HG03060 (cell line): ENCODE measurements around the gene COL8A1.

Source experiments
- ATAC-seq: cut with Tn5 transposase; IDR thresholded peaks from one replicate; pipeline ENCODE4 v1.9.1; 2021; ENCODE audit warnings: low read depth, moderate number of reproducible peaks; ENCODE audit not compliant: unreplicated experiment

COL8A1 gene

GRCh38 chr3:99781761-99782160, 143.4 kb downstream of the COL8A1 start:
- no peak for ATAC-seq

- no peak for ATAC-seq
Measured at GRCh38 chr3:99783011-99783573, 144.7 kb downstream of the COL8A1 start.

- ATAC-seq = peak; percentile 61
Measured at GRCh38 chr3:99789011-99789721, 150.8 kb downstream of the COL8A1 start.

- ATAC-seq = no peak
Measured at GRCh38 chr3:99794485-99794884, 156.1 kb downstream of the COL8A1 start.

- no peak for ATAC-seq
Measured at GRCh38 chr3:99795573-99795972, 157.2 kb downstream of the COL8A1 start.

- ATAC-seq = no peak
Measured at GRCh38 chr3:99799422-99799821, 161.0 kb downstream of the COL8A1 start.

- no peak for ATAC-seq
Measured at GRCh38 chr3:99803297-99803696, 164.9 kb downstream of the COL8A1 start.

GRCh38 chr3:99805160-99805559, 166.8 kb downstream of the COL8A1 start:
- no peak for ATAC-seq

- no peak for ATAC-seq
Measured at GRCh38 chr3:99808163-99808794, 169.9 kb downstream of the COL8A1 start.

GRCh38 chr3:99809565-99809964, 171.2 kb downstream of the COL8A1 start:
- ATAC-seq = no peak

GRCh38 chr3:99810403-99810802, 172.0 kb downstream of the COL8A1 start:
- ATAC-seq = no peak

GRCh38 chr3:99817047-99817436, 178.6 kb downstream of the COL8A1 start:
- ATAC-seq = no peak

- peak; percentile 91 for ATAC-seq
Measured at GRCh38 chr3:99817437-99818240, 179.2 kb downstream of the COL8A1 start, which contains the start of gene CMSS1. TSS of gene CMSS1 (plus strand) at chr3:99817862.

- no peak for ATAC-seq
Measured at GRCh38 chr3:99818818-99819217, 180.4 kb downstream of the COL8A1 start.

GRCh38 chr3:99823723-99824711, 185.6 kb downstream of the COL8A1 start:
- no peak for ATAC-seq

GRCh38 chr3:99825004-99825640, 186.7 kb downstream of the COL8A1 start:
- ATAC-seq = no peak

- no peak for ATAC-seq
Measured at GRCh38 chr3:99829844-99830243, 191.4 kb downstream of the COL8A1 start.

- no peak for ATAC-seq
Measured at GRCh38 chr3:99833617-99834205, 195.3 kb downstream of the COL8A1 start.
